Ectodermal cell (in vitro differentiated cells): Measurements from ENCODE around the gene LDLRAD1. TPM values are rescaled to one million over a fixed set of nuclear protein-coding genes. Genes with fewer than 3 reads are reported as not detected.
"Not testable (repeated sequence)": the region's sequence is repeated elsewhere in the genome, so short reads cannot be mapped to it uniquely, and the experiment has no call there.

Experiments
- H3K27ac ChIP-seq: 2 replicates; pipeline ENCODE4 v1.7.0; 2013; ENCODE audit warnings: mild to moderate bottlenecking, low read depth, low read length; ENCODE audit not compliant: insufficient read depth, poor library complexity, severe bottlenecking
- H3K27me3 ChIP-seq: 2 replicates; pipeline ENCODE4 v1.7.0; 2013; ENCODE audit warnings: mild to moderate bottlenecking, low read length; ENCODE audit not compliant: insufficient read depth, control insufficient read depth, poor library complexity, severe bottlenecking
- H3K36me3 ChIP-seq: one replicate; pipeline ENCODE4 v1.7.0; 2013; ENCODE audit warnings: low read length; ENCODE audit not compliant: control insufficient read depth, insufficient read depth
- H3K4me1 ChIP-seq: one replicate; pipeline ENCODE4 v1.7.0; 2013; ENCODE audit warnings: low read length; ENCODE audit not compliant: control insufficient read depth, insufficient read depth
- H3K4me3 ChIP-seq: 2 replicates; pipeline ENCODE4 v1.7.0; 2013; ENCODE audit warnings: low read depth, low read length, control low read depth; ENCODE audit not compliant: insufficient read depth
- H3K9me3 ChIP-seq: 2 replicates; pipeline ENCODE4 v1.7.0; 2013; ENCODE audit warnings: mild to moderate bottlenecking, low read length, moderate library complexity; ENCODE audit not compliant: control insufficient read depth
- WGBS, 2 experiments: methylation state at CpG; one replicate each; pipeline ENCODE4 v1.1.7; 2013; ENCODE audit warnings: missing lambda C conversion rate in 2 of 2; 5-methylcytosine and 5-hydroxymethylcytosine counted together
- polyA plus RNA-seq, 4 experiments: library from polyadenylated mRNA; stranded (reverse); fragments of 50-300 nt; gene quantifications; one replicate each; pipeline ENCODE4 v1.2.3, GENCODE V29; 2013

Gene LDLRAD1
- polyA plus RNA-seq (2013, experiment 1 of 4) = not detected
- not detected for polyA plus RNA-seq (2013, experiment 2 of 4)
- polyA plus RNA-seq (2013, experiment 3 of 4) = not detected
- polyA plus RNA-seq (2013, experiment 4 of 4) = not detected

GRCh38 chr1:54017979-54018378 lies at the start of gene LDLRAD1:
TSS of gene LDLRAD1 (minus strand) at chr1:54018186. CDS start at chr1:54018112, 74 bp downstream.
- Histone ChIP-seq H3K27me3 (no peaks in the 10 kb centered on the region), H3K27ac (no peak within 1 kb of the TSS), H3K9me3 (no peaks in the 10 kb centered on the region), H3K4me1 (no peaks in the 10 kb centered on the region), H3K4me3 (no peak within 1 kb of the TSS), H3K36me3 (no peaks in the 10 kb centered on the region)
- 63 to 66% methylated on average over 6 of the region's 6 CpGs for WGBS, 2 experiments

- H3K4me1 ChIP-seq = no peaks in the 10 kb centered on the region
- 94 to 97% methylated on average over 5 of the region's 5 CpGs for whole genome bisulfite sequencing, 2 experiments
- H3K36me3 ChIP-seq = no peaks in the 10 kb centered on the region
- H3K9me3 ChIP-seq = no peaks in the 10 kb centered on the region
- no peak overlapping the region for H3K4me3 ChIP-seq
- H3K27ac ChIP-seq = no peak overlapping the region
- H3K27me3 ChIP-seq = no peaks in the 10 kb centered on the region
Measured at GRCh38 chr1:54064299-54064698, 46.3 kb upstream of the LDLRAD1 start.

GRCh38 chr1:54054438-54054749 lies 36.4 kb upstream of the LDLRAD1 start:
- no peaks in the 10 kb centered on the region for H3K27me3 ChIP-seq
- H3K9me3 ChIP-seq = no peaks in the 10 kb centered on the region
- H3K4me1 ChIP-seq = peaks cover 7% of the 10 kb centered on the region
- no peaks in the 10 kb centered on the region for H3K36me3 ChIP-seq
- H3K27ac ChIP-seq = no peak overlapping the region
- H3K4me3 ChIP-seq = peak overlapping the region; percentile 91
- WGBS, 2 experiments = 84 to 85% methylated on average over 5 of the region's 5 CpGs

- Histone ChIP-seq H3K4me3 (peak overlapping the region; percentile 91), H3K27me3 (no peaks in the 10 kb centered on the region), H3K9me3 (no peaks in the 10 kb centered on the region), H3K36me3 (no peaks in the 10 kb centered on the region), H3K4me1 (peaks cover 7% of the 10 kb centered on the region), H3K27ac (peak overlapping the region; percentile 91)
- WGBS, 2 experiments = 33 to 37% methylated on average over 20 to 21 of the region's 21 CpGs
Measured at GRCh38 chr1:54053745-54054437, 35.9 kb upstream of the LDLRAD1 start.

- Histone ChIP-seq H3K36me3 (no peaks in the 10 kb centered on the region), H3K9me3 (no peaks in the 10 kb centered on the region), H3K27me3 (no peaks in the 10 kb centered on the region), H3K4me1 (peaks cover 7% of the 10 kb centered on the region), H3K4me3 (peak within 1 kb of the TSS; percentile 91), H3K27ac (peak within 1 kb of the TSS; percentile 91)
- WGBS, 2 experiments = 0% methylated on average over 59 of the region's 59 CpGs
Measured at GRCh38 chr1:54052934-54053744, 35.2 kb upstream of the LDLRAD1 start, which contains the start of the genes TCEANC2 and TMEM59. TSS of gene TCEANC2 (plus strand) at chr1:54053608. CDS start at chr1:54054423, 815 bp downstream. TSS of gene TMEM59 (minus strand) at chr1:54053204. CDS start at chr1:54053188, 16 bp downstream.

- peak overlapping the region; percentile 91 for H3K4me3 ChIP-seq
- WGBS, 2 experiments = 0 to 1% methylated on average over 23 of the region's 23 CpGs
- no peaks in the 10 kb centered on the region for H3K9me3 ChIP-seq
- H3K36me3 ChIP-seq = no peaks in the 10 kb centered on the region
- H3K27ac ChIP-seq = peak overlapping the region; percentile 91
- H3K4me1 ChIP-seq = peaks cover 7% of the 10 kb centered on the region
- no peaks in the 10 kb centered on the region for H3K27me3 ChIP-seq
Measured at GRCh38 chr1:54052431-54052933, 34.5 kb upstream of the LDLRAD1 start.

GRCh38 chr1:54051933-54052430 lies 34.0 kb upstream of the LDLRAD1 start:
- H3K27me3 ChIP-seq = no peaks in the 10 kb centered on the region
- H3K27ac ChIP-seq = peak overlapping the region; percentile 91
- H3K4me1 ChIP-seq = peaks cover 7% of the 10 kb centered on the region
- no peaks in the 10 kb centered on the region for H3K9me3 ChIP-seq
- no peaks in the 10 kb centered on the region for H3K36me3 ChIP-seq
- WGBS, 2 experiments = 12 to 16% methylated on average over 8 of the region's 8 CpGs
- H3K4me3 ChIP-seq = peak overlapping the region; percentile 91

- WGBS, 2 experiments = 95 to 96% methylated on average over 12 of the region's 12 CpGs
- not testable (repeated sequence) for H3K4me1 ChIP-seq, H3K27me3 ChIP-seq, H3K27ac ChIP-seq, H3K9me3 ChIP-seq, H3K4me3 ChIP-seq, H3K36me3 ChIP-seq
Measured at GRCh38 chr1:54050435-54050834, 32.4 kb upstream of the LDLRAD1 start.

GRCh38 chr1:54047384-54048305 lies 29.7 kb upstream of the LDLRAD1 start:
- Histone ChIP-seq H3K36me3 (no peaks in the 10 kb centered on the region), H3K4me3 (no peak overlapping the region), H3K9me3 (no peaks in the 10 kb centered on the region), H3K27ac (no peak overlapping the region), H3K27me3 (no peaks in the 10 kb centered on the region), H3K4me1 (peaks cover 7% of the 10 kb centered on the region)
- 95 to 97% methylated on average over 3 to 5 of the region's 5 CpGs for WGBS, 2 experiments
